ENCODE data around the gene MSANTD4.

The MSANTD4 gene

DNA sequence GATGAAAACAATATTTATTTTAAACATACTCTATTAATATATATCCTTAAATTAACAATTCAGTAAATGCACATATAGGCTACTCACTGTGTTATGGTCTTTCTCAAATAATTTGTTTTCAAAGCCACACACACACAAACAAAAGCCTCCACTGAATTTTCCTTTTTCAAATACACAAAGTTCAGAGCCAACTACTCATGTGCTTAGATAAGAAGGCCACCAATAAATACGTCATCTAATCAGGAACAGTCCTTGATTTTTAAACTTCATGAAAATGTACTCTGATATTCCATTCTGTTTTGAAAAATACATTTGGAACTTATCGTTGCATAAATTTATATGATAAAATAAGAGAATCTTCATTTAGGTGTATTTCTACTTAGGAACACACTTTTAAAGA lies 29.1 kb upstream of the MSANTD4 start:
- CTCF ChIA-PET, result no interaction called here
- POLR2A ChIA-PET, result no interaction called here
- H3K4me3 ChIP-seq (ENCODE audit: low read depth, low read length), result no peak overlapping the region
- DNase-seq (ENCODE audit: low read depth, low spot score), result no peak
- TF ChIP-seq, protein P1, sequence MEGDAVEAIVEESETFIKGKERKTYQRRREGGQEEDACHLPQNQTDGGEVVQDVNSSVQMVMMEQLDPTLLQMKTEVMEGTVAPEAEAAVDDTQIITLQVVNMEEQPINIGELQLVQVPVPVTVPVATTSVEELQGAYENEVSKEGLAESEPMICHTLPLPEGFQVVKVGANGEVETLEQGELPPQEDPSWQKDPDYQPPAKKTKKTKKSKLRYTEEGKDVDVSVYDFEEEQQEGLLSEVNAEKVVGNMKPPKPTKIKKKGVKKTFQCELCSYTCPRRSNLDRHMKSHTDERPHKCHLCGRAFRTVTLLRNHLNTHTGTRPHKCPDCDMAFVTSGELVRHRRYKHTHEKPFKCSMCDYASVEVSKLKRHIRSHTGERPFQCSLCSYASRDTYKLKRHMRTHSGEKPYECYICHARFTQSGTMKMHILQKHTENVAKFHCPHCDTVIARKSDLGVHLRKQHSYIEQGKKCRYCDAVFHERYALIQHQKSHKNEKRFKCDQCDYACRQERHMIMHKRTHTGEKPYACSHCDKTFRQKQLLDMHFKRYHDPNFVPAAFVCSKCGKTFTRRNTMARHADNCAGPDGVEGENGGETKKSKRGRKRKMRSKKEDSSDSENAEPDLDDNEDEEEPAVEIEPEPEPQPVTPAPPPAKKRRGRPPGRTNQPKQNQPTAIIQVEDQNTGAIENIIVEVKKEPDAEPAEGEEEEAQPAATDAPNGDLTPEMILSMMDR (IDR thresholded peaks at IDR 0.05; ENCODE audit: insufficient read depth, low read length, missing control alignments), result no peak

DNA sequence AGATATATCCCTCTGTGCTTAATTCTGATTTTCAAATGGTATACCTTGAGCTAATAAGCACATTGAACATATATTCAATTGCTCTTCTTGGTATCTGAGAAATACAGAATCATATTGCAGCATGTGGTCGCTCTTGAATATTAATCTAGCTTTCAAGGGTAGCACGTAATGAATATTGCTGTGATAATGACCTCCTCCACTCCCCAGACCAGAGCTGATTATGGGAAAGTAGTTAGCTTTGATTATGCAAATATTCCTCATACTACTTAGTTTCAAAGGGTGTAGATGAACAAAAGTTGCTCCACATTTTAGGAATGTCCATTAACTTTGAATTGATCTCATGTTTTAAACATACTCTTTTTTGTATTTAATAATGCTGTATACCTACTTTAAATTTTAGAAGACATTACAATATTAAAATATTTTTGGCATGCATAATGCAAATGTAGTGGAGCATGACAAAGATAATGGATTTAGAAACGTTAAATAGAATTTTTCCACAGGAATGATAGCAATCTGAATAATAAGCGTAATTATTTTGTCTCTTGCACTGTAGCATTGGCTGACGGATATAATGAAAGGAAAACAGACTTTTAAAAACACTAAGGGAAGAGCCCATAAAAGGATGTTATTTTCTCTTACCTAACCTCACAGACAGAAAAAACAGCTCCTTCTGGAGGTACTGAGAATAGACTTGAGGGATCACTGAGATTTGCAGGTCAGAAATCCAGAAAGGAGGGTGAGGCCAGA lies 27.9 kb upstream of the MSANTD4 start:
- DNase-seq (ENCODE audit: low read depth, low spot score), result no peak
- TF ChIP-seq, protein P1 (IDR thresholded peaks at IDR 0.05; ENCODE audit: insufficient read depth, low read length, missing control alignments), result no peak
- no peak overlapping the region for H3K4me3 ChIP-seq (ENCODE audit: low read depth, low read length)
- POLR2A ChIA-PET, result no interaction called here
- CTCF ChIA-PET, result no interaction called here

DNA sequence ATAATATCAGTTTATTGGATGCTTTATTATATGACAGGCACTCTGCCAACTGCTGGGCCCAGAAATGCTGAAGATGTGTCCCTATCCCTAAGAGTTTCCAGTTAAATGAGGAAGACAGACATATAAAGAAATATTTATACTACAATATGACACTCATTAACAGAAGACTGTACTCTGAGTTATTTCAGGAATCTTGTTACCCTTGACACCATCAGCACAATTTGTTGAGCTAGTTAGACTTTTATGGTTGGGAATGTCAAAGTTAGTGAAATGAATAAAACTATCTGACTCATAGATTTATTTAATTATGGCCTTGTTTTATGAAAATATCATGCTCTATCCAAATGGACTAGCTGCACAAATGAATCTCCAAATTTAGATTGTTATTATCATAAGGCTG lies 25.6 kb upstream of the MSANTD4 start:
- ChIA-PET CTCF (no interaction called here), POLR2A (no interaction called here)
- no peak overlapping the region for H3K4me3 ChIP-seq (ENCODE audit: low read depth, low read length)
- no peak for DNase-seq (ENCODE audit: low read depth, low spot score)
- TF ChIP-seq, protein P1 (IDR thresholded peaks at IDR 0.05; ENCODE audit: insufficient read depth, low read length, missing control alignments), result no peak

- no peak overlapping the region for H3K4me3 ChIP-seq (ENCODE audit: low read depth, low read length)
- ChIA-PET CTCF (interaction anchor here (1.5 kb wide), 1 partner anchor 112 kb away, joined by 3 read pairs; no protein-coding TSS in a partner anchor), POLR2A (no interaction called here)
- TF ChIP-seq, protein P1 (IDR thresholded peaks at IDR 0.05; ENCODE audit: insufficient read depth, low read length, missing control alignments), result no peak
- DNase-seq (ENCODE audit: low read depth, low spot score), result no peak
These were observed 21.5 kb upstream of the MSANTD4 start for GRCh38 chr11:106043540-106043939.

DNA sequence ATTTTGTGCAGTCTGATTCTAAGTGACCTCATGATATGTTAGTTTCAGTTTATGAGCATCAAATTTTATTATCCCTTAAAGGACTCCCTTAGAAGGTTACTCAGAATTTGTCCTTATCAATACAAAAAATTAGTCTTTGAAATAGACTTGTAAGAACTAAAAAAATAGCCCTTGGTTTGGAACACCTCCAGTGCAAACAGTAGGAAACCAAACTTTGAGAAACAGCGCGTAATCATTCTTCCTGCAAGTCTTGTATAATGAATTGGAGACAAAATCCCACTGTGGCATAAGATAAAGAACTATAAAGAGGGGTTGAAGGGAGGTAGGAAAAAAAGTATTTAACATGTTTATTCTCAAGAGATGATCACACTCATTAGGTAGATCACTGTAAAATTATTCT lies 10.8 kb upstream of the MSANTD4 start:
- CTCF ChIA-PET, result no interaction called here
- TF ChIP-seq, protein P1 (IDR thresholded peaks at IDR 0.05; ENCODE audit: insufficient read depth, low read length, missing control alignments), result no peak
- no peak overlapping the region for H3K4me3 ChIP-seq (ENCODE audit: low read depth, low read length)

GRCh38 chr11:106031936-106032335 lies 9.9 kb upstream of the MSANTD4 start:
- no peak overlapping the region for H3K4me3 ChIP-seq (ENCODE audit: low read depth, low read length)
- TF ChIP-seq, protein P1 (IDR thresholded peaks at IDR 0.05; ENCODE audit: insufficient read depth, low read length, missing control alignments), result no peak
- no peak for DNase-seq (ENCODE audit: low read depth, low spot score)
- ChIA-PET POLR2A (no interaction called here), CTCF (no interaction called here)

More for the DNA sequence above, 10.8 kb upstream of the MSANTD4 start:
- DNase-seq (ENCODE audit: low read depth, low spot score), result no peak
- POLR2A ChIA-PET, result no interaction called here
